Measurements from ENCODE around the gene MFF.

Gene MFF

DNA sequence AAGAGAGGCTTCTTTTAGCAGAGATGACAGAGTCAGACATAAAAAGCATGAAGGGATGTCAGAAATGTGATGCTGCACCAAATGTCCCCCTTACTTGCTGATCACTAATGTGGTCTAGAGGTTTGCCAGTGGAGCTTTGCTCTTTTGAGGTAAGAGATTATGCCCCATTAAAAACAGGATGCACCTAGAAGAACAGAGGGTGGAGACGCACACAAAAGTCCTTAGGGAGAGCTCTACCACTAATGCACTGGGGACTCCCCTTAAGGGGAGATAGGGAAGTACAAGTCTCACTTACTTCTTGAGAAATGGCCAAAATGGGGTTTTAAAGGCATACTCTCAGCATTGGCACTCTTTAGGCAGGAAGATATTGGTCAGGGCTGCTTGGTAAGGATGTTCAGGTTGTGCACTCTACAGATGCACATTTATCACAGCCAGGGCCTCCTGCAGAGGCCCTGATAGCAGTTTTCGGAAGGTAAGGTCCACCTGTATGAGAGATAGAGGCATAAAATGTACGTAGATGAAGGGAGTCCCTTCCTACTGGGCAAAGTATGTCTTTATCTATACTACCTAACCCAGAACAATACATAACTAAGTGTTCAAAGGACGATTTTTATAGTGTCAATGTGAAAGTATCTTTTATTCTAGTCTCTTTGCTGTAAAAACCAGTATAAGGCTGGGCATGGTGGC, 79.7 kb downstream of the MFF start:
- no peak for DNase-seq (ENCODE audit: low read depth in 2 of 2, low spot score in 1 of 2)

DNA sequence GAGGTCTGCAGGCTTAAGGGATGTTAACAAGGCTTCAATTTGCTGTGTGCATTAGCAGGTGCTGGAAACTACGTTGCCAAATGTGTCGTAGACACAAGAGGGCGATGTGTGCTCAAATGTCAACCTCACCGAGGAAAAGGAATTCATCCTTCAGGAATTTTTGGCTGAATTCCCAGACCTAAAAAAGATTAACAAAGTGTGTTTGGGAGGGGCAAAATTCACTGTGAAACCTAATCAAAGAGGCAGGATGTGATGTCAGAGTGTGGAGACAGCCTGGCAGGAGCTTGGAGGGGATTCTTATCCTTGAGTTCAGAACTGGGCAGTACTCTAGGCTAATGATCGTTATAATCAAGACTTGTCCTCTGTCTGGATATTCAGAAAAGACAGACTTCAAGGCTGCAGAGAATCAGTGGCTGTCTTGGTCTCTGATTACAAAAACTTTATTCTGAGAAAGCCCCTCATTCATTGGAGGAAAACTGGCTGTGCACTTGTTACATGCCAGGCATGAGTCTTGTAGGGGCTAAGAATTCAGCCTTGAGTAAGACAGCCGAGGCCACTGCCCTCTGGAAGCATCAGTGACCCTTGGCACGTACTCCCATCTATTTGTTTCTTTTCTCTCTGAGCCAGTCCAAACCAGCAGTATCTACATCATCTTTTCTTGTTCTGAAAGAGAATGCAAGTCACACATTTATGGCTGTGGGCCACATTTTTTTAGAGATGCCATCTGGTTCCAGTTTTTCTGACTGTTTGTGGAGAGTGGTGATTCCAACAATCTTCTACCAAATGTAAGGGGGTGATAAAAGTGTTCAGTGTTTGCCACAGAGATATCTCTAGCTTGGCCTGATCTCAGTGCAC, 81.4 kb downstream of the MFF start:
- no peak for DNase-seq (ENCODE audit: low read depth in 2 of 2, low spot score in 1 of 2)

All from stimulated activated CD8-positive, alpha-beta memory T cell treated with anti-CD3 and anti-CD28 coated beads, Interleukin-4, amount 100 ng/mL, for 1 hour (primary cell).